KBM-7 (cell line): ENCODE data around the gene TWIST2.

Experiments used
- DNase-seq: peaks from one replicate; pipeline ENCODE4 v3.0.0-alpha.2; 2015
- in situ Hi-C: fragments of 300-500 bp; cut with MboI; formaldehyde crosslinking; loops from 2 replicates; pipeline ENCODE4 v1.14.3; 2020; ENCODE audit warnings: low sequenced_read_pairs, low pct_unique_long_range_greater_than_20kb, mixed read lengths

Gene TWIST2

GRCh38 chr2:238847841-238848690 is at the start of gene TWIST2:
TSS of gene TWIST2 (plus strand) at chr2:238848085. CDS start at chr2:238848216, 131 bp downstream.
- DNase-seq: no peak
- in situ Hi-C loops: no loop called here

- DNase-seq: no peak
- in situ Hi-C loops: no loop called here
These were observed 46.1 kb upstream of the TWIST2 start for GRCh38 chr2:238801791-238802190.

GRCh38 chr2:238802957-238803356 is 44.9 kb upstream of the TWIST2 start:
- in situ Hi-C loops: no loop called here
- no peak for DNase-seq

GRCh38 chr2:238803996-238804870 is 43.7 kb upstream of the TWIST2 start:
- no peak for DNase-seq
- in situ Hi-C loops: no loop called here

GRCh38 chr2:238808761-238809160 is 39.1 kb upstream of the TWIST2 start:
- in situ Hi-C loops: no loop called here
- no peak for DNase-seq

GRCh38 chr2:238810321-238810720 is 37.6 kb upstream of the TWIST2 start:
- no peak for DNase-seq
- in situ Hi-C loops: no loop called here

GRCh38 chr2:238811293-238811692 is 36.6 kb upstream of the TWIST2 start:
- no peak for DNase-seq
- in situ Hi-C loops: no loop called here

- in situ Hi-C loops: no loop called here
- DNase-seq: no peak
These were observed 36.1 kb upstream of the TWIST2 start for GRCh38 chr2:238811759-238812158.

GRCh38 chr2:238813109-238813508 is 34.8 kb upstream of the TWIST2 start:
- no peak for DNase-seq
- in situ Hi-C loops: no loop called here

GRCh38 chr2:238814815-238815214 is 33.1 kb upstream of the TWIST2 start:
- in situ Hi-C loops: no loop called here
- no peak for DNase-seq

- in situ Hi-C loops: no loop called here
- DNase-seq: no peak
These were observed 31.6 kb upstream of the TWIST2 start for GRCh38 chr2:238816291-238816690.

GRCh38 chr2:238817382-238817781 is 30.5 kb upstream of the TWIST2 start:
- DNase-seq: no peak
- in situ Hi-C loops: no loop called here

- in situ Hi-C loops: no loop called here
- DNase-seq: no peak
These were observed 30.0 kb upstream of the TWIST2 start for GRCh38 chr2:238817891-238818290.

- no peak for DNase-seq
- in situ Hi-C loops: no loop called here
These were observed 29.3 kb upstream of the TWIST2 start for GRCh38 chr2:238818561-238818960.

- DNase-seq: no peak
- in situ Hi-C loops: no loop called here
These were observed 27.7 kb upstream of the TWIST2 start for GRCh38 chr2:238820197-238820596.

- in situ Hi-C loops: no loop called here
These were observed 27.0 kb upstream of the TWIST2 start for GRCh38 chr2:238820916-238821315.

GRCh38 chr2:238821391-238821790 is 26.5 kb upstream of the TWIST2 start:
- DNase-seq: no peak
- in situ Hi-C loops: no loop called here

More at GRCh38 chr2:238820916-238821315, 27.0 kb upstream of the TWIST2 start:
- DNase-seq: no peak

GRCh38 chr2:238821944-238822670 is 25.8 kb upstream of the TWIST2 start:
- in situ Hi-C loops: no loop called here

GRCh38 chr2:238822955-238823354 is 24.9 kb upstream of the TWIST2 start:
- in situ Hi-C loops: no loop called here

More at GRCh38 chr2:238821944-238822670, 25.8 kb upstream of the TWIST2 start:
- DNase-seq: no peak

More at GRCh38 chr2:238822955-238823354, 24.9 kb upstream of the TWIST2 start:
- DNase-seq: no peak
